T-helper 2 cell (primary cell): ENCODE measurements around the gene SLC18B1.
A peak's percentile ranks its signal among the peaks of the same experiment; 100 is the strongest.

Source experiments
- DNase-seq, 5 experiments: peaks; one replicate each; pipeline versions ENCODE4 v3.0.0 to v3.0.0-alpha.2; 2012 to 2022
- total RNA-seq, 2 donors: gene quantifications; one replicate each; lab custom pipeline; 2026; lab: John Stamatoyannopoulos, UW

SLC18B1 gene
- total RNA-seq = 29.9 to 38.0 reads per million in 2 donors

DNA sequence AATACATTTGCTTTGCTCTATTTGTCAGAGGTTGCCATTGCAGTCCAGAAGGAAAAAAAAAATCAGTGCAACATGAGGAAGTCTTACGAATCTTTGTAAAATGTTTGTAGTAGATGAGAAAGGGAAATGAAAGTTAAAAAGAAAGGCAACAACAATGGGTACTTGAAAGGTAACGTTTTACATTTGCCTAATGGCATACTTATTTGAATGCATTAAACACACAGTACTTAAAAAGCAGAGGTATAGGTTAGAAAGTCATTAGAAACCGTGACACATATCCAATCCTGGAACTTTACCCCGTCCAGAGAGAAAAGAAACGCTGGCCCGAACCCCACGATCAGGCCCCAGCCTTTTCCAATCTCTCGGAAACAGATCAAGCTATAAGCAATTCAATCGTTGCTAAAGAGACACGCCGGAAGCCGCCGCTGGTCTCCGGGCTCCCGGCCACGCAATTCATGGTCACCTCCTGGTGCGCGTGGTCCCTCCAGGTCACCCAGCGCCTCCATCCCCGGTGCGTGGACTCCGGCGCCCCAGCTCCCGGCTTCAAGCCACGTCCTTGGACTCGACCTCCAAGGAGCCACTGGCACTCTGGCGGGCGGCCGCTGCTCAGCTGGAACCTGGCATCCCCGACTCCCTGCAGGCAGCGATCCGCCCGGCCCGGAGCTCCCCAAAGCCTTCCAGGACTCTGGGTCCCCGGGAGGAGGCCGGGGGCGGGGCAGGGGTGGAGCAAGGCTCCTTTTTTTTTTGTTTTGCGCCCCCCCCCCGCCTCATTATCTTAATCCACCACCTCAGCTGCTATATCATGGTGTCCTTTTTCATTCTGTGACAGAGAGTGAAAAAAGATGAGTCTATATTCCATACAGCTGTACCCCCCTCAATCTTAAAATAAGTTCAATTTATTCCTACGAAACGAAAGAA lies at the start of gene SLC18B1:
SLC18B1 (minus strand) TSS at position 687 of the 918 bp plus-strand sequence; CDS start at position 506, 181 bp downstream.
- DNase-seq = peak; percentile 35 to 66 (median 39)

DNA sequence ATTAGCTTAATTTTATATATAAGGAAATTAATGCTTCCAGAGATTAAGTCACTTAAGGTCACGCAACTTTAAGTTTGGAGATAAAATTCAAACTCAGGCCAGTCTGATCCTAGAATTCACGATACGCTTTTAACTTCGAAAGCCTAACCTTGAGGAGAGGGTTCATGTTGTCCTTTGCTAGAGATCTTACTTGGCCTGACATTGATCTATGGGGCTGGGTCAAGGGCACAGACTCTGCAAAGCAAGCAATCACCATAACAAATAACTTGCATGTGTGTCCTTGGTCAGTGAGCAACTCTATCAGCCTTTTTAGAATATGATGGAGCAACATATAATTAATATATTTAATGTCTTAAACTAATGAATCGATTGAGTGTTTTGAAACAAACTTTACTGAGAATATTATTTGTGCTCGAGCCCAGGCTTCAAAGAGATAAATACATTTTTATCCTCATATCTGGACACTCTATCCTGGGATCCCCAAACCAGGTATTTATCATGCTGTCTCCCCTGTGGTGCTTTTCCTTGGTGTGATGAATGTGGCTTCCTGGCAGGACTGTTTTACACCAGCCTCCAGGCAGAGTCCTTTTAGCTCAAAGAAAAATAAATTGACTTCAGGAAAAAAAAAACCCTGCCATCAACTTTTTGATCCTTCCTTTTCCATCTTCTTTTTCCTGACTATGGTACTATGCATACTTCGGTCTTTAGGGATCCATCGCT lies 45.0 kb upstream of the SLC18B1 start:
- DNase-seq = no peak

DNA sequence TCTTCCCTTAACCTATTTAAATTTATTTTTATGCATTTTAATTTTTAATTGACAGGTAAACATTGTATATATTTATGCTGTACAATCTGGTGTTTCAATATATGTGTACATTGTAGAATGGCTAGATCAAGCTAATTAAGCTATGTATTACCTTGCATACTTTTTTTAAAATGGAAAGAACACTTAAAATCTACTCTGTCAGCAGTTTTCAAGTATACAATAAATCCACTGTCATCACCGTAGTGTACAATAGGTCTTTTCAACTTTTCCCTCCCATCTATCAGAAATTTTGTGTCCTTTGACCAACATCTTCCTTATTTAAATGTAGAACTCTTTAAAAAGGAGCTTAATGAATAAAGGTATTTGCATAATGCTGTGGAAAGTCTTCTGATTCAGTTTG lies 43.5 kb upstream of the SLC18B1 start:
- no peak for DNase-seq

DNA sequence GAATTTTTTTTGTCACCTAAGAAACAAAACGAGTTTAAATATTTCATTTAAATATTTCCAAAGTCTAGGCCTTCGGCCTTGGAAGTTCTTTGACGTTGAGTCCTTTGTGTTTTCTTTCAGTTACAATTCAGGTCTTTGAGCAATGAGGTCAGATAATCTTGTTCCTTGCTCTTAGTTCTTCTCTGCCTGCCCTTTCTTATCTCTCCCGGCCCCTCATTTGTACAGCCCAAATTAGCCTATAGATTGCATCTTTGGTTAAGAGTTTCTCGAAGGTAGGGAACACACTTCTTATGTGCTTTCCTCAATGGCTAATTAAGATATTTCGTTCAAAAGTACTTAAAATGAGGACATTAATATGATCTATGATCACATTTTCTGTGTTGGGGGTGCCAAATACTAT lies 34.5 kb upstream of the SLC18B1 start:
- DNase-seq = no peak

DNA sequence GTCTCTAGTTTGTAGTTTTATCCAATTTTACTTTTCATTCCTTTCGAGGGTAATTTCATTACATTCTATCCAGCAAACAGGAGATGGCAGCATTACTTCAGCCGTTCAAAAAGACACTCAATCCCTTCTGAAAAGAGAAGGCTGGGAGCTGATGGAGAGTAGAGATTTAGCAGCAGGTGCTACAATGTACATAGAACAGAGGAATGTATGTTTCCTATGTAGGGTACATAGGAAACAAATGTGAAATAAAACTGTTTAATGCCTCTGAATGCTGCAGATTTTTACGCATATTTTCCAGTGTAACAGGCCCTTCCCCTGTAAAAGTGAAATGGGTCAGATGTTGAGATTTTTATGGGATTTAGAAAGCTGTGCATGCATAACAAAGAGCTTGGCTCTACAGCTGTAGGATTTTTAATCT lies 31.9 kb upstream of the SLC18B1 start:
- DNase-seq = no peak

DNA sequence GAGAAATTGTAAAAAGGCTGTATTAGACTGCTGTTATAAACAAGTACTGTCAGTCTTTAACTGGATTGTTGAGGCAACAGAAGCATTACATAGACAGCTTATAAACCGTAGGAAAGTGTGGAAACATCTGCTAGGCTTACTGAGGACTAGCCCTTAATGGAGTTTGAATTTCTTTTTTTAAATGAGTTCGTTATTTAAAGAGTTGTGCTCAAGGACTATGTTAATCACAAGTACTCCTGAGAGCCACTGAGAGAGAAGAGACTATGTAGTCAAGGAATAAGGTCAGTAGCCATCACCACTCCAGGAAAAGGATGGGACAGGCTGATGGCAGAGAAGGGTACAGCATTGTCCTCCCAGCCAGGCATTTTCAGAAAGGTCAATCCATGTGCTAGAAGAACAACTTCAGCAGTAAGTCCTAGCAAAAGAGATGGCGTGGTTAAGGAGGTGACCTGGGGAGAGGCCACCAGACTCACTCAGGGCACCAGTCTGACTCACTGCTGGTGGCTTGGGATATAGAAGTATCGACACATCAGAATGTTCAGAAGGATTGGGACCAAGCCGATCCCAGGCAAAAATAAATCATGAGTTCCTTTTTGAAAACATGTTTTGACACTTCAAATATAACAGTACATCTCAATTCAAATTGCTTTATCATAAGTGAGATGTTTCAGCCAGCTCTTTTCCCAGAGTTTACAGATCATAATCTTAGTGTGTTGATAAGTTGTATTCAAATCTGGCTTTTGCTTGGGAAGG lies 22.4 kb upstream of the SLC18B1 start:
- DNase-seq = no peak

DNA sequence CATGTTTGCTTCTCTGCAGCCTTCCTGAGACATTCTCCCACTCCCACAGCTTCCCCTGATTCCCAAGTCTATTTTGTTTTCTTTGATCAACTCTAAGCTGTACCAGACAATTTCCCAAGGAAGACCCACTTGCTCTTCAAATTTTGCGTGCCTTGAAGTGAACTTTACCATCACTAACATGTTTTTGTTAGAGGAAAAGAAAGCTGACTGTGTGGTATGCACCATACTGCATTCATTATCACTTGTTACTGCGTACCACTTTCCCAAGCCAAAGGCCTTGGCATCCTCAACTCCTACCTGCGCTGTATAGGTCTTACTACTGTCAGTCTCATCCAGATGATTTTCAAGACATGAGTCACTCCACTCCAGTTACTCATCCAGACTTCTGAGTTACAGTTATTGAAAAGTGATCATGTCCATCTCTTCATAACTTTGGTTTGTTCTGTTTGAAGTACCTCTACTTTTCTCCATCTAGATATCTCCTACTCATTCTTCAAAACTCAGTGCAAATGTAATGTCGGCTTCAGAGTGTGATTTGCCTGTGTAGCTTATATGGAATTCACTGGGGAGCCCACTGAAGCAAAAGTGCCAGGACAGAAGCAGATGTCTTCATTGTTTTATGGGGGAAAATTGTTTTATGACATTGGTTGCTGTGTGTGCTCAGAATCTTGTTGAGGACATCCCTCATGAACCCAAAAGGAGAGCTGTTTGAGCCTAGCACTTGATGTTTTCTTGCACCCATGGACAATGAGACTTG lies 21.1 kb upstream of the SLC18B1 start:
- DNase-seq = no peak

DNA sequence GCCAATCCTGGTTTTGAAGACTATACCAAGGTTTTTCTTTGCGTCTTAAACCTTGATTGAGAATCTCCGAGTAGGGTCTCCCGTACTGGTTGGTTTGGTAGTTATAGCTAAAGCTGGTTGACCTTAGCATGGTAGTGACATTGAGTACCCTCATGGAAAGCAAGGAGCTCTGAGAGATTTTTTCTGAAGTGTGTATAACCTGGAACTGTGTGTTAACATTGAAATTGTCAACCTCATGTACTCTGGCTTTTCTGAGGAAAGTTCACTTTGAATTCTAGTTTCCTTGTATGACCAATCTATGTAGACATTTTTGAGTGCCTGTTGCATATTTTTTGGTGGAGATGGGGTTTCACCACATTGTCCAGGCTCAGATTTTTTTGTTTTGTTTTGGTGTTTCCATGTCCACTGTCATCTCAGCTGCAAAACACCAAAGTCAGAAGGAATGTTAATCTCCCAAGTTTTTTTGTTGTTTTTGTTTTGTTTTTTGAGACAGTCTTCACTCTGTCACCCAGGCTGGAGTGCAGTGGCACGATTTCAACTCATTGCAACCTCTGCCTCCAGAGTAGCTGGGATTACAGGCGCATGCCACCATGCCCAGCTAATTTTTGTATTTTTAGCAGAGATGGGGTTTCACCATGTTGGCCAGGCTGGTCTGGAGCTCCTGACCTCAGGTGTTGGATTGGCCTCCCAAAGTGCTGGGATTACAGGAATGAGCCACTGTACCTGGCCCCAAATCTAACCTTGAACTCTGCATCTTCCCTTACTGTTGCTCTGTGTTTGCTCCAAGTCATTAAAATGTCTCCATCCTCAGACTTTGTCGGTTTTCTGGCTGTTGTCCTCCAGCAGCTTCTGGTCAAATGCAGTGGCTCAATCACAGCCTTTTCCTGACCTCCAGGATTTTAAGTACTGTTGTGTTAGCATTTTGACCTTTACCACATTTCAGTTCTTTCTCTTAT lies 20.2 kb upstream of the SLC18B1 start:
- DNase-seq = no peak

DNA sequence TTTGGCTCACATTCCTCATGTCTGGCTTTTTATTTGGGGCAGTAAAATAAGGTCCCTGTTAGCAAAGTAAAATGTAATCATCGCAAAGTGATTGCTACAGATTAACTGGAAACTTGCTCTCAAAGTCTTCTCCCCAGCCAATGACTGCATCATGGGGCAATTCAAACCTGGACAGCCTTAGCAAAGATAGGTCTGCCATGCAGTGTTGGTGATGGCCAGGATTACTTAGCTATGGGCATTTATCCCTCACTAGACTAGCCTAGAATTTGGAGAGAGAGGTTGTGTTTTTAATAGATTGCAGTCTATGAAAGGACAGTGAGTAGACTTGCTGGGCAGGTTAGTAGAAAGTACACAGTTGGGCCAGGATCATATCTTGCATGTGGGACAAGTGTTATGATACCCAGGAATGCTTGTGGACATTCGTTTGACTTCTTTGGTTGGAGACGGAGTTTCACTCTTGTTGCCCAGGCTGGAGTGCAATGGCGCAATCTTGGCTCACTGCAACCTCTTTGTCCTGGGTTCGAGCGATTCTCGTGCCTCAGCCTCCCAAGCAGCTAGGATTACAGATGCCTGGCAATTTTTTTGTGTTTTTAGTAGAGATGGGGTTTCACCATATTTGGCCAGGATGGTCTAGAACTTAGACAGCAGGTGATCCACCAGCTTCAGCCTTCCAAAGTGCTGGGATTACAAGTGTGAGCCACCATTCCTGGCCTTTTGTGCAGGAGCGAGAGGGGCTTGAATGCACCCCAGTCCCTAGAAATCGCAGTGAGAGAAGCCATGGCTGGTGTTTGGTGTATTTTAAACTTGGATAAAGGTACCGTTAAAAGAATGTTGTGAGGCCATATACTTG lies 19.3 kb upstream of the SLC18B1 start:
- DNase-seq = no peak

DNA sequence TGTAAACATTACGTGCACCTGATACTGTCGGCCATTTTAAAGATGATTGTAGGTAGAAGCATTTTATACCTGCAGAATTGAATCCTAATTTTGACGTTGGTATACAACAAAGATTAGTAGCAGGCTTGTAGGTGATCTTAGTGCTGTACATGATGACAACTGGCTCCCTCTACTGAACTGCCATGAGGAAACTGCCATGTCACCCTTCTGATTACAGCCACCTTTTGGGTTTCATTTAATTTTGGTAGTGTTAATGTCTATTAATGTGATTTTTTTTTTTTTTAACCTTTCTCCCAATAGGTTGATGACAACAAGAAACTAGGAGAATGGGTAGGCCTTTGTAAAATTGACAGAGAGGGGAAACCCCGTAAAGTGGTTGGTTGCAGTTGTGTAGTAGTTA lies 18.2 kb upstream of the SLC18B1 start:
- DNase-seq = peak in 1 of 5 experiments; percentile 31

DNA sequence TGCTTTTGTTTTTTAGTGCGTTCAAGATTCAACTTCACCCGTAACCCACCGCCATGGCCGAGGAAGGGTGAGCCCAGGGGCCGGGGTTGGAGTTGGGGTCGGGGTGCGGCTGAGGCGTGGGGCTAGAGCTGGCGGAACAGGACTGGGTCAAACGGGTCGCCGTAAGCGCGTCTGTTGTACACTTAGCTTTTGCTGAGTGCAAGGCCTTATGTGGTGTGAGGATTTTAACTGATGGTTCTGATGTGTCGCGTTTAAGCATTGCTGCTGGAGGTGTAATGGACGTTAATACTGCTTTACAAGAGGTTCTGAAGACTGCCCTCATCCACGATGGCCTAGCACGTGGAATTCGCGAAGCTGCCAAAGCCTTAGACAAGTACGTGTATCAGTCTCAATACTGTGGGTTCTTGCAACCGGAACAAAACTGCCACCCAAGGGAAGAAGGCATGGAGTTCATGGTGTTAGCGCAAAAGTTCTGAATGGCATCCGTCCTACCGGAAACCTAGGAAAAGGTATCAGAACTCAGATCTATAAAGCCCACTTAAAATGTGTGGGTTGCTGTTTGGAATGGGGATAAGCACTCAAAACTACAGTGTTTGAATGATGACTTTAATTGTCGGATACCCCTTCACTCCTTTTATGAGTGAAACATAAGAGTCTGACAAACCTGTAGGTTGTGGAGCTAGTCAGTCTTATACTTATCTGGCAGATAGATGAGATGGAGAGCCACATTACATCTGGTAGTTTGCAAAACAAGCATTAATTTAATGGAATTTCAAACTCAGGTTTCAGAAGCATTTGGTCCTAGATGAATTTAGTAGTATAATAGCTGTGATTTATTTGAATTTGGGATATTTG lies 16.5 kb upstream of the SLC18B1 start:
- DNase-seq = peak in 1 of 5 experiments; percentile 48

DNA sequence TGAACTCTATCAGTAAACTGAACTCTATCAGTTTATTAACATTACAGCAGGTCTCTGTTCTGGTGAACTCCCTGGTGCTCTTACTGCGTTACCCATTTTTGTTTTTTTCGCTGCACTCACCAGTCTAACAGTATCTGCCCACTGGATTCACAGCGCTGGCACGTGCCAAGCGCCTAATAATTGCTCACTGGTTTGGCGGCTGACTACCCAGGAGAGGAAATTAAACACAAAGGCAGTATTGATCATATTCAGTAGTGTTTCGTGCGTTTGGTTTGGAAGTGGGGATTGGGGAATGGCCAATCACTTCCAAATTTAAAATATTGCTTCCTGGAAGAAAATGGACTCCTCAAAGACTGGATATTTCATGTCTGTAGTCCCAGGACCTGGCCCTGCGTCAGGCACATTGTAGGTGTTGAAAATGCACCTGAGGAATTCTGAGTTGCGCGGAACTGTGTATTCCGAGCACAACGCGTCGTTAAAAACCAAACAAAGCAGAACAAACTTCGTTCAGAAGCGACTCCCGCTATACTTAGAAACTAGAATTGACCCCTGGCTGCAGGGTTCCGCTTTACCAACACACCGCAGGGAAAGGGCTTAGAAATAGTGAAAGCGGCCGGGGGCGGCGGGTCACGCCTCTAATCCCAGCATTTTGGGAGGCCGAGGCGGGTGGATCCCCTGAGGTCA lies 14.9 kb upstream of the SLC18B1 start:
- DNase-seq = peak in 2 of 5 experiments; percentile 47 to 79

DNA sequence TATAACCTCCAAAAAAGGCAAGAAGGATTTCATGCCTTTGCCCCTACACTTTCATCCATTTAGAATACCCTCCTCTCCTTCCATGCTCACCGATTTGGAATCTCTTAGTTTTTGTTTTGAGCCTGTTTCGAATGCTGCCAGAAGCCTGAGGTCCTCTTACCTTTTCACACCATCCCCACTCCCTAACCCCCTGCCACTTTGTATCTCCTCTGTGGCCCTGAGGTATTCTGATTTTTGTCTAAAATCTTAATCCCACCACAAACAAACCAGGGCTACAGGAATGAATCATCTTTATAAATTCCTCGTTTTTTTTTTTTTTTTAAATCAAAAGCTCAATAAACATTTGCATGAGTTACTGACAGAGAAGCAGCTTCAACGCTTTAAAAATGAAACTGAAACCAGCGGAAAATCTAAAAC lies 14.3 kb upstream of the SLC18B1 start:
- no peak for DNase-seq

DNA sequence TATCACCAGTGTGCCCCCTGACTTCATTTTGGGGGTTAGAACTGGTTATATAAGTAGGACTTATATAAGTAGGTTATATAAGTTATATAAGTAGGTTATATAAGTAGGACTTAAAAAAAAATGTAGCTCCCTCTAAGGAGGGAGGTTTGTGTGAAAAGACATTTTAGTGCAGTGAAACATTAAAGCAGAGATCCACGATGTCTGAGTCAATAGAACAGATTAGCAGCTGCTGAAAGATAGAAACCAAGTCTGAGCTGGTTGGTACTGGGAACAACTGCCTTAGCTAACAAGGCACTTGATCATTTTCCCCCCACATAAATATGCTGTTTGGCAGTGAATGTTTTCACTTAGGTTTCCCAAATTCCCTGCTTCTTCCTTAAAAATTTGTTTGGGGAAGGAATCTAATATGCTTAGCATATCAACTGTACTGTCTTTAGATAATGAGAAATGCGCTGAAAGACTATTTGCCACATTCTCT lies 13.9 kb upstream of the SLC18B1 start:
- DNase-seq = peak in 1 of 5 experiments; percentile 58

DNA sequence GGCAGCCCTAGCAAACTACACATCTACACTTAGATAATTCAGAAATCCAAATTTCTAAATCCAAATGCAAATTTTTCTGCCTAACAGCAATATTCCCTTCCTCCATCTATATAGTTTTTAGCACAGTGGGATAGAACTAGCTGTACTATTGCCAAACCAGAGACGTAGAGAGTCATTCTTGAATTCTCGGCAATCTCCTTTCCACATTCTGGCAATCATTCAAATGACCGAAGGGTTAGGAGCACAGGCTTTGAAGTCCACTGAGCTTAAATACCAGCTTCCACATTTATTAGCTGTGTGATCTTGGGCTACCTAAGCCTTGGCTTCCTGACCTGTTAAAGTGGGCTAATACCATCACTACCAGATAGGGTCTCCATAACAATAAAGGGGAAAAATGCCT lies 12.8 kb upstream of the SLC18B1 start:
- no peak for DNase-seq

DNA sequence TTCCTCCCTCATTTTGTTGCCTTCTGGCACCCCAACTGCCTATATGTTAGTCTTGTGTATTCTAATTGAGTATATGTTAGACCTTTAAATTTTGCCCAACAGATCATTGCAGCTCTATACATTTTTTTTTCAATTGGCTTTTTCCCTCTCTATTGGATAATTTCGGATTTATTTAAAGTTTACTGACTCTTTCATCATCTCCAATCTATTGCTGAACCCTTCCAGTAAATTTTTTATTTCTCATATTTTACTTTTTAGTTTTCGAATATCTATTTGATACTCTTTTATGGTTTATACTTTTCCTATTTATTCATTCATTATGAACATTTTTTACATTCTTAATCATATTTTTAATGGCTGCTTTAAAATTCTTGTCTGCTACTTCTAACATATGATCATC lies 7.1 kb upstream of the SLC18B1 start:
- DNase-seq = no peak

DNA sequence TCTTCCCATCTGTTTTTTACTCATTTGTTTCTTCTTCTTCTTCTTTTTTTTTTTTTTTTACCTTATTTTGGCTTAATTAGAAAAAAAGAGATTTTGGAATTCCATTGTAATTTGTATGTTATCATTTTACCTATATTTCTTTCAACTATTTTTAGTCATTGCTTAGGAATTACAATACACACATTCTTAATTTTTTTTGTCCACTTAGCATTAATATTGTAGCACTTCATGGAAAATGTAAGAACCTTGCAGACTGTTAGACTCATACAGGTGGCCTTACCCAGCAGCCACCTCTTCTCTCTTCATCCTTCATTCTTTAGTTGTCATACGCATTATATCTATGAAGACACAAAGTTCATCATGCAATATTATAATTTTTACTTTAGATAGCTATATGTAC lies 5.8 kb upstream of the SLC18B1 start:
- DNase-seq = no peak

DNA sequence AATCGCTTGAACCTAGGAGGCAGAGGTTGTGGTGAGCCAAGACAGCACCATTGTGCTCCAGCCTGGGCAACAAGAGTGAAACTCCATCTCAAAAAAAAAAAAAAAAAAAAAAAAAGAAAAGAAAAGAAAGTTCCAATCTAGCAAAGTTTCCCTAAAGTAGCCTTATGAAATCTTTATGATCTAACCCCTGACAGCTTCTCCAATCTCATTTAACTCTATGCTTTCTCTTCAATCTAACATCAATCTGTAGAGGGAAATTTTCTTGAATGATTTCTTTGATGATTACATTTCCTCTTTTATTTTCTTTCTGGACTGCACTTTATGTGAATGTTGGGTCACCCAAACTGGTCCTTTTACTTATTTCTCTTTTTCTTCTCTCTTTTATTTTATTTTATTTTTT lies 2.2 kb upstream of the SLC18B1 start:
- no peak for DNase-seq
